Measurements from ENCODE around the gene SIM1. TPM values are rescaled to one million over a fixed set of nuclear protein-coding genes. Genes with fewer than 3 reads are reported as not detected.

The SIM1 gene
- total RNA-seq, 3 donors from 2014 or later: not detected

DNA sequence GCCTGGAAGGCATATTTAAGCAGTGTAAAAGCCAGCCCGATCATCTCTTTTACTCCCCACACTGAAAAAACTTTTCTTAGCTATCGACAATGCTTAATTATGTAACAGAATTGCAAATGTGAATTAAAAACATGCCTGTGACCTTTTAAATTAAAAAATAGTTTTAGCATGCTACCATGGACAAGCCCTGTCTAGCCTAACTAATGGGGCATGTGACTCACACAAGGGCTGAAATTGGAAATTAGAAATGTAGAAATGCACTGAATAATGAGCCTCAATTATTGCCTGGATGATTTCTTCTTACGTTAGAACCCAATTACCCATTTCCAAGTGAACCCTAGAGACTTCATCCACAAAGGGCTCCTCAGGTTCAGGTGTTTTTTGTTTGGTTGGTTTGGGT, 82.7 kb downstream of the SIM1 start:
- intact Hi-C loops (cut with DNase I, micrococcal nuclease): no loop called here
- no peak for ATAC-seq
- Histone ChIP-seq H3K9me3 (no peaks in the 10 kb centered on the region), H3K4me1 (ENCODE audit: low read depth) (no peaks in the 10 kb centered on the region), H3K36me3 (ENCODE audit: low read depth) (no peaks in the 10 kb centered on the region), H3K4me3 (no peak overlapping the region)
- DNase-seq: no peak
- no peak for TF ChIP-seq CTCF (IDR thresholded peaks at IDR 0.05)

- H3K36me3 ChIP-seq (ENCODE audit: low read depth): no peaks in the 10 kb centered on the region
- intact Hi-C loops (cut with DNase I, micrococcal nuclease): no loop called here
Measured at GRCh38 chr6:100381111-100381510, 83.6 kb downstream of the SIM1 start.

DNA sequence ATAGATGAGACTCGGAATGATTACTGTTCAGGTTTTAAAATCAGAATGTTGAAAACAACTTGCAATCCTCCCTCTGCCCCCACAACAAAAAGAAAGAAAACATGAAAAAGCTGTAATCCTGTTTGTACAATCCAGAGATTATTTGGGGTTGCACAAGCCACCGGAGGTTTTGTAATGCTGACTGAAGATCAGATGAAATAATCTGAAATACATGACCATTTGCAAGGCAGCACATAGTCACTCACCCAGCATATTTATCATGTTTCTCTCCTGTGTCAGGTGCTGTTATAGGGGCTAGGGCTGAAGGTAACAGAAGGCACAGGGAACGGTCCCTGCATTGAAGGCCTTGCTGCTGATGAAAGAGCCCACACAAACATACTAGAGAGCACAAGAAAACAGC, 85.3 kb downstream of the SIM1 start:
- no peaks in the 10 kb centered on the region for H3K4me1 ChIP-seq (ENCODE audit: low read depth)
- no peak for TF ChIP-seq CTCF (IDR thresholded peaks at IDR 0.05)
- H3K9me3 ChIP-seq: no peaks in the 10 kb centered on the region
- ATAC-seq (no peak), DNase-seq (no peak)
- no peaks in the 10 kb centered on the region for H3K36me3 ChIP-seq (ENCODE audit: low read depth)
- intact Hi-C loops (cut with DNase I, micrococcal nuclease): no loop called here
- no peak overlapping the region for H3K4me3 ChIP-seq

More at GRCh38 chr6:100381111-100381510, 83.6 kb downstream of the SIM1 start:
- no peak for DNase-seq
- H3K4me3 ChIP-seq: no peak overlapping the region
- ATAC-seq: no peak
- H3K4me1 ChIP-seq (ENCODE audit: low read depth): no peaks in the 10 kb centered on the region
- H3K9me3 ChIP-seq: no peaks in the 10 kb centered on the region
- no peak for TF ChIP-seq CTCF (IDR thresholded peaks at IDR 0.05)

DNA sequence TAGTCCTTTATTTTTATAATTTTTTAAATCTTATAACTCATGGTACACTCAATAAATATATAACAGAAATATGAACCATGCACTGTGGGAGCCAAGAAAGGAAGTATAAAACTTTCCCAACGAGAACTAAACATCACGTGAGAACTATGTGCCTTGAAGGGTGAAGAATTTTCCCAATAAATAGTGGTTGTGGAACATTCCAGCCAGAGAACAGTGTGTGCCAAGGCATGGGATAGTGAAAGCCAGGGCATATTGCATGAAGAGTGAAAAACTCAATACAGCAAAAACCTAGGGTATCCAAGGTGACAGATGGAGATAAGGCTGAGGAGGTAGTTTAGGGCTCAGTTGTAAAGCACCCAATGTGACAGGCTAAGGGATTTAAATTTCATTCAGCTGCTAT, 86.1 kb downstream of the SIM1 start:
- no peak overlapping the region for H3K4me3 ChIP-seq
- DNase-seq (no peak), ATAC-seq (no peak)
- H3K9me3 ChIP-seq: no peaks in the 10 kb centered on the region
- no peak for TF ChIP-seq CTCF (IDR thresholded peaks at IDR 0.05)
- no peaks in the 10 kb centered on the region for H3K36me3 ChIP-seq (ENCODE audit: low read depth)
- no peaks in the 10 kb centered on the region for H3K4me1 ChIP-seq (ENCODE audit: low read depth)
- intact Hi-C loops (cut with DNase I, micrococcal nuclease): no loop called here

- DNase-seq: no peak
- no peak for TF ChIP-seq CTCF (IDR thresholded peaks at IDR 0.05)
Measured at GRCh38 chr6:100376103-100376502, 88.6 kb downstream of the SIM1 start.

More at GRCh38 chr6:100376103-100376502, 88.6 kb downstream of the SIM1 start:
- no peak for ATAC-seq
- Histone ChIP-seq H3K9me3 (no peaks in the 10 kb centered on the region), H3K4me3 (no peak overlapping the region), H3K4me1 (ENCODE audit: low read depth) (no peaks in the 10 kb centered on the region), H3K36me3 (ENCODE audit: low read depth) (no peaks in the 10 kb centered on the region)
- intact Hi-C loops (cut with DNase I, micrococcal nuclease): no loop called here

Data from mucosa of descending colon (tissue), 3 donors.